B cell (primary cell): Measurements from ENCODE around the gene MUC5AC. TPM values are rescaled to one million over a fixed set of nuclear protein-coding genes. Genes with fewer than 3 reads are reported as not detected.
"Not testable (repeated sequence)": the region's sequence is repeated elsewhere in the genome, so short reads cannot be mapped to it uniquely, and the experiment has no call there.

Source experiments
- ATAC-seq: fragments of 200-7000 bp; cut with Tn5 transposase; one replicate; pipeline ENCODE4 v1.10.0; 2021; ENCODE audit warnings: low read depth, mild to moderate bottlenecking, moderate number of reproducible peaks, moderate library complexity
- CTCF ChIA-PET: fragments of 350-600 bp; sonication (Branson Sonifier 250); formaldehyde crosslinking; loops from one replicate; lab custom pipeline; 2021; ENCODE audit warnings: antibody characterized with exemption, inconsistent platforms; lab: Charles Lee
- POLR2A ChIA-PET: fragments of 350-600 bp; sonication (Branson Sonifier 250); formaldehyde crosslinking; loops from one replicate; lab custom pipeline; 2021; ENCODE audit warnings: antibody characterized with exemption; lab: Charles Lee
- DNase-seq: peaks from one replicate; pipeline ENCODE4 v3.0.0; 2013
- H2AFZ ChIP-seq: 2 replicates; pipeline ENCODE4 v1.6.1; 2012; ENCODE audit warnings: mild to moderate bottlenecking, low read depth, low read length; ENCODE audit not compliant: insufficient read depth, poor library complexity, severe bottlenecking
- H3K27ac ChIP-seq, 2 donors: 1 replicate in 1 of 2; 2 replicates in 1 of 2; pipeline ENCODE4 v1.5.1; 2012 to 2013; ENCODE audit warnings: low read length in 2 of 2, mild to moderate bottlenecking in 2 of 2, moderate library complexity in 1 of 2
- H3K27me3 ChIP-seq, 4 experiments: fragments of 200-600 bp in 1 of 4; sonication (generic) in 1 of 4; replicated peaks in 1 of 4; 1 replicate in 2 of 4; 2 replicates in 2 of 4; pipeline versions ENCODE4 v1.6.1 to v1.7.0; 2013 to 2016; ENCODE audit warnings: low read length in 3 of 4, mild to moderate bottlenecking in 2 of 4, mixed read lengths in 1 of 4, moderate library complexity in 1 of 4; ENCODE audit not compliant: insufficient read depth in 4 of 4, control insufficient read depth in 3 of 4; ENCODE audit errors: control extremely low read depth in 1 of 4
- H3K36me3 ChIP-seq, 2 experiments: replicated peaks in 1 of 2; 1 replicate in 1 of 2; 2 replicates in 1 of 2; pipeline versions ENCODE4 v1.6.1 to v1.7.1; 2013; ENCODE audit warnings: low read length in 1 of 2; ENCODE audit not compliant: insufficient read depth in 2 of 2, control insufficient read depth in 1 of 2; ENCODE audit errors: control extremely low read depth in 1 of 2, extremely low read depth in 1 of 2
- H3K4me1 ChIP-seq, 2 donors: fragments of 200-600 bp in 1 of 2; sonication (generic) in 1 of 2; 1 replicate in 1 of 2; 2 replicates in 1 of 2; pipeline versions ENCODE4 v1.5.1 to v1.6.1; 2013 to 2017; ENCODE audit warnings: low read length in 2 of 2; ENCODE audit not compliant: control insufficient read depth in 2 of 2, insufficient read depth in 2 of 2
- H3K4me2 ChIP-seq: replicated peaks from 2 replicates; pipeline ENCODE3; 2012; ENCODE audit warnings: mild to moderate bottlenecking, low read depth, low read length; ENCODE audit not compliant: poor library complexity, severe bottlenecking
- H3K4me3 ChIP-seq, 5 experiments: fragments of 200-600 bp in 1 of 5; sonication (generic) in 1 of 5; 1 replicate in 3 of 5; 2 replicates in 2 of 5; pipeline versions ENCODE4 v1.5.1 to v1.7.0; 2011 to 2016; ENCODE audit warnings: low read length in 4 of 5, mild to moderate bottlenecking in 4 of 5, low read depth in 2 of 5, control low read depth in 1 of 5, moderate library complexity in 1 of 5; ENCODE audit not compliant: insufficient read depth in 1 of 5; ENCODE audit errors: control extremely low read depth in 1 of 5, extremely low read depth in 1 of 5
- H3K79me2 ChIP-seq: fragments of 200-600 bp; sonication (generic); one replicate; pipeline ENCODE4 v1.6.0; 2016; ENCODE audit warnings: low read length; ENCODE audit not compliant: control insufficient read depth, insufficient read depth
- H3K9ac ChIP-seq: fragments of 200-600 bp; sonication (generic); 2 replicates; pipeline ENCODE4 v1.6.1; 2017; ENCODE audit warnings: mild to moderate bottlenecking, low read length, moderate library complexity
- H3K9me3 ChIP-seq, 3 donors: one replicate each; pipeline versions ENCODE4 v1.6.1 to v1.7.1; 2013; ENCODE audit warnings: low read length in 2 of 3; ENCODE audit not compliant: control insufficient read depth in 2 of 3, insufficient read depth in 1 of 3; ENCODE audit errors: control extremely low read depth in 1 of 3
- H4K20me1 ChIP-seq: 2 replicates; pipeline ENCODE4 v1.6.0; 2012; ENCODE audit warnings: mild to moderate bottlenecking, low read length; ENCODE audit not compliant: insufficient read depth, control insufficient read depth, poor library complexity, severe bottlenecking
- H3K27ac Mint-ChIP-seq: one replicate; pipeline ENCODE4 v1.8.0; 2021; ENCODE audit warnings: mixed read lengths
- H3K27me3 Mint-ChIP-seq: one replicate; pipeline ENCODE4 v1.8.0; 2021; ENCODE audit warnings: mixed read lengths
- H3K4me1 Mint-ChIP-seq: one replicate; pipeline ENCODE4 v1.8.0; 2021; ENCODE audit warnings: mixed read lengths
- H3K4me3 Mint-ChIP-seq: one replicate; pipeline ENCODE4 v1.8.0; 2021; ENCODE audit warnings: mixed read lengths
- H3K9me3 Mint-ChIP-seq: one replicate; pipeline ENCODE4 v1.8.0; 2022; ENCODE audit warnings: mixed read lengths; ENCODE audit not compliant: insufficient read depth
- EZH2 ChIP-seq: IDR thresholded peaks from 2 replicates; pipeline ENCODE4 v1.6.1; 2012; ENCODE audit warnings: borderline replicate concordance, low read depth, mild to moderate bottlenecking, moderate library complexity, low read length; ENCODE audit not compliant: insufficient read depth, poor library complexity, severe bottlenecking
- WGBS: methylation state at CpG from one replicate; pipeline ENCODE4 v1.1.5; 2013; ENCODE audit warnings: missing lambda C conversion rate; ENCODE audit not compliant: insufficient coverage; 5-methylcytosine and 5-hydroxymethylcytosine counted together
- intact Hi-C: fragments of 100-400 bp; cut with micrococcal nuclease; formaldehyde crosslinking; loops from one replicate; pipeline ENCODE4 v1.10.0; 2022
- polyA plus RNA-seq: library from polyadenylated mRNA; depleted of rRNA; stranded (reverse); fragments of >200 nt; gene quantifications from 2 replicates; pipeline ENCODE4 v1.2.3, GENCODE V29; 2012
- total RNA-seq, 2 donors: library from RNA; stranded (reverse); fragments of 120-200 nt in 1 of 2; gene quantifications; 1 replicate in 1 of 2; 2 replicates in 1 of 2; pipeline versions ENCODE4 v1.2.3 to v1.2.4, GENCODE V29; 2013 to 2022
- TF ChIP-seq, protein P1 (sequence below): fragments of 200-600 bp; IDR thresholded peaks from one replicate; pipeline ENCODE4 v1.8.0; 2022; ENCODE audit warnings: antibody characterized with exemption, mild to moderate bottlenecking

The MUC5AC gene
- total and polyA plus RNA-seq, 2 donors (not counting 1 experiment from before 2014, with no cell fraction given), result not detected

- POLR2A ChIA-PET, result no interaction called here
- no peak for ATAC-seq
- H3K4me3 Mint-ChIP-seq, result no peak overlapping the region
- CTCF ChIA-PET, result no interaction called here
- WGBS, result 73% methylated on average over 2 of the region's 4 CpGs
- Histone ChIP-seq H3K27me3 (peaks cover 0 to 3% (median 0%) of the 10 kb centered on the region in 4 experiments), H3K4me1 (peaks cover 3 to 6% of the 10 kb centered on the region in 2 donors), H3K4me2 (no peak overlapping the region), H3K9ac (no peak overlapping the region), H2AFZ (no peak overlapping the region), H4K20me1 (no peaks in the 10 kb centered on the region), H3K79me2 (no peaks in the 10 kb centered on the region), H3K36me3 (no peaks in the 10 kb centered on the region), H3K27ac (no peak overlapping the region), H3K9me3 (peaks cover 0 to 4% (median 0%) of the 10 kb centered on the region in 3 donors), H3K4me3 (no peak overlapping the region)
- TF ChIP-seq, protein P1, sequence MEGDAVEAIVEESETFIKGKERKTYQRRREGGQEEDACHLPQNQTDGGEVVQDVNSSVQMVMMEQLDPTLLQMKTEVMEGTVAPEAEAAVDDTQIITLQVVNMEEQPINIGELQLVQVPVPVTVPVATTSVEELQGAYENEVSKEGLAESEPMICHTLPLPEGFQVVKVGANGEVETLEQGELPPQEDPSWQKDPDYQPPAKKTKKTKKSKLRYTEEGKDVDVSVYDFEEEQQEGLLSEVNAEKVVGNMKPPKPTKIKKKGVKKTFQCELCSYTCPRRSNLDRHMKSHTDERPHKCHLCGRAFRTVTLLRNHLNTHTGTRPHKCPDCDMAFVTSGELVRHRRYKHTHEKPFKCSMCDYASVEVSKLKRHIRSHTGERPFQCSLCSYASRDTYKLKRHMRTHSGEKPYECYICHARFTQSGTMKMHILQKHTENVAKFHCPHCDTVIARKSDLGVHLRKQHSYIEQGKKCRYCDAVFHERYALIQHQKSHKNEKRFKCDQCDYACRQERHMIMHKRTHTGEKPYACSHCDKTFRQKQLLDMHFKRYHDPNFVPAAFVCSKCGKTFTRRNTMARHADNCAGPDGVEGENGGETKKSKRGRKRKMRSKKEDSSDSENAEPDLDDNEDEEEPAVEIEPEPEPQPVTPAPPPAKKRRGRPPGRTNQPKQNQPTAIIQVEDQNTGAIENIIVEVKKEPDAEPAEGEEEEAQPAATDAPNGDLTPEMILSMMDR, result no peak
- no peak for TF ChIP-seq EZH2
- DNase-seq, result no peak
- no peaks in the 10 kb centered on the region for H3K9me3 Mint-ChIP-seq
- intact Hi-C loops, result no loop called here
- peaks cover 3% of the 10 kb centered on the region for H3K27me3 Mint-ChIP-seq
- peaks cover 3% of the 10 kb centered on the region for H3K4me1 Mint-ChIP-seq
- H3K27ac Mint-ChIP-seq, result no peak overlapping the region
Measured at GRCh38 chr11:1157341-1157644, 460 bp upstream of the MUC5AC start.

DNA sequence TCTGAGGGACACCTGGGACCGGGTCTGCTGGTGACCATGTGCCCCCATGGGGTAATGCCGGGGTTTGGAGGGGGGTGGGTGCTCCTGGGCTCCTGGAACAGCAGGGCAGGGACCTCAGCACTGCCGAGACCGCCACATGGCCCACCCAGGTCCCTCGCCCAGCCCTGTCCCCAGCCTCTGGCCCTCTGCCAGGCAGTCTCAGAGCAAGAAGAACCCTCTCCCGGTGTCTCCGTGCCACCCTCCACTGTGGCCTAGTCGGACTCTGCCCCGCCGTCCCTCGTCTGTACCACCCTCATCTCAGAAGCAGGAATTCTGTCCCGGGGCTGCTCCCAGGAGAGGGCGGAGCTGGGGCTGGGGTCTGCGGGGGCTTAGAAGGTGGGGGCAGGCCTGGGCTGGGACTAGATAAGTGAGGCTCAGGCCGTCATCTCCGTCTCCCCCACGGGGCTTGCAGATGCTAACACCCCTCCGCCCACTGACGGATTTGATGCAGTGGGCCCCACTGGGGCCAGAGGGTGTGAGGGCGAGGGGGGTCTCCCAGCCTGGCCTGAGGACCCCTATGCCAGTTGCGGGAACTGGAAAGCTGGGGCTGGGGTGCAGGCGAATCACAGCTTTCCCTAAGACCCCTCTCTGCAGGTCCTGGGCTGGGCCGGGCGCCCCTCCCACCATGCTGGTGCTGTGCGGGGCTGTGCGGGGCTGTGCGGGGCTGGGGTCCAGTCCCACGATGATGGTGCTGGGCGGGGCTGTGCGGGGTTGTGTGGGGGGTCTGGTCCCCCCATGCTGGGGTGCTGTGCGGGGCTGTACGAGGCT is 1.1 kb downstream of the MUC5AC start:
- CTCF ChIA-PET, result no interaction called here
- Histone ChIP-seq H4K20me1 (no peaks in the 10 kb centered on the region), H3K4me3 (no peak overlapping the region), H3K4me1 (no peaks in the 10 kb centered on the region), H2AFZ (no peak overlapping the region), H3K27me3 (no peaks in the 10 kb centered on the region), H3K36me3 (no peaks in the 10 kb centered on the region), H3K9ac (no peak overlapping the region), H3K79me2 (no peaks in the 10 kb centered on the region), H3K27ac (no peak overlapping the region), H3K9me3 (peaks cover 0 to 4% (median 0%) of the 10 kb centered on the region in 3 donors), H3K4me2 (no peak overlapping the region)
- intact Hi-C loops, result no loop called here
- Mint-ChIP-seq H3K4me3 (no peak overlapping the region), H3K4me1 (no peaks in the 10 kb centered on the region), H3K27me3 (peaks cover 3% of the 10 kb centered on the region), H3K27ac (no peak overlapping the region), H3K9me3 (no peaks in the 10 kb centered on the region)
- WGBS, result 88% methylated on average over 26 of the region's 32 CpGs
- DNase-seq, result peak; percentile 1
- POLR2A ChIA-PET, result no interaction called here
- TF ChIP-seq EZH2, result no peak
- TF ChIP-seq, protein P1, result no peak
- ATAC-seq, result no peak

DNA sequence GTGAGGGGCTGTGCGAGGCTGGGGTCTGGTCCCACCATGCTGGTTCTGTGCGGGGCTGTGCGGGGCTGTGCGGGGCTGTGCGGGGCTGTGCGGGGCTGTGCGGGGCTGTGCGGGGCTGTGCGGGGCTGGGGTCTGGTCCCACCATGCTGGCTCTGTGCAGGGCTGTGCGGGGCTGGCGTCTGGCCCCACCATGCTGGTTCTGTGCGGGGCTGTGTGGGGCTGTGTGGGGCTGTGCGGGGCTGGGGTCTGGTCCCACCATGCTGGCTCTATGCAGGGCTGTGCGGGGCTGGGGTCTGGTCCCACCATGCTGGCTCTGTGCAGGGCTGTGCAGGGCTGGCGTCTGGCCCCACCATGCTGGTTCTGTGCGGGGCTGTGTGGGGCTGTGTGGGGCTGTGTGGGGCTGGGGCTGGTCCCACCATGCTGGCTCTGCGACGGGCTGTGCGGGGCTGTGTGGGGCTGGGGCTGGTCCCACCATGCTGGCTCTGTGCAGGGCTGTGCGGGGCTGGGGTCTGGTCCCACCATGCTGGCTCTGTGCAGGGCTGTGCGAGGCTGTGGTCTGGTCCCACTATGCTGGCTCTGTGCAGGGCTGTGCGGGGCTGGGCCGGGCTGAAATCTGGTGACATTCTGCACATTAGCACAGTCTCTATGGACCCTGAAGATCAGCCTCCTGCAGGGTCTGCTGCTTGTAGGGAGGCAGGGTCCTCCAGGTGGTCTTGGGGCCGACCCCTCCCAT is 1.9 kb downstream of the MUC5AC start:
- WGBS, result 84% methylated on average over 11 of the region's 24 CpGs

More for the DNA sequence above, 1.9 kb downstream of the MUC5AC start:
- CTCF ChIA-PET, H2AFZ ChIP-seq, H3K4me1 ChIP-seq, H3K79me2 ChIP-seq, H4K20me1 ChIP-seq, H3K4me3 ChIP-seq, H3K27ac Mint-ChIP-seq, ATAC-seq, H3K4me2 ChIP-seq, H3K9me3 Mint-ChIP-seq, H3K9ac ChIP-seq, intact Hi-C loops, H3K36me3 ChIP-seq, H3K27me3 Mint-ChIP-seq, H3K27me3 ChIP-seq, DNase-seq, H3K9me3 ChIP-seq, H3K4me3 Mint-ChIP-seq, H3K4me1 Mint-ChIP-seq, H3K27ac ChIP-seq, POLR2A ChIA-PET: not testable (repeated sequence)
